GM23248 (cell line): ENCODE data around the gene AGXT2. TPM values are rescaled to one million over a fixed set of nuclear protein-coding genes. Genes with fewer than 3 reads are reported as not detected.

Experiments
- DNase-seq: peaks from one replicate; pipeline ENCODE4 v3.0.0-alpha.2; 2015
- H2AFZ ChIP-seq: fragments of 200-600 bp; sonication (generic); 2 replicates; pipeline ENCODE4 v1.6.1; 2016; ENCODE audit warnings: antibody characterized with exemption
- H3F3A ChIP-seq: fragments of 200-600 bp; sonication (generic); 2 replicates; pipeline ENCODE4 v1.6.1; 2016; ENCODE audit warnings: mild to moderate bottlenecking, antibody characterized with exemption, mixed run types; ENCODE audit not compliant: insufficient read depth
- H3K27ac ChIP-seq: fragments of 200-600 bp; sonication (generic); 2 replicates; pipeline ENCODE4 v1.5.1; 2016; ENCODE audit warnings: mild to moderate bottlenecking
- H3K27me3 ChIP-seq: fragments of 200-600 bp; sonication (generic); replicated peaks from 2 replicates; pipeline ENCODE4 v1.6.1; 2016; ENCODE audit warnings: mild to moderate bottlenecking; ENCODE audit not compliant: insufficient read depth
- H3K36me3 ChIP-seq: fragments of 200-600 bp; sonication (generic); 2 replicates; pipeline ENCODE4 v1.6.1; 2016; ENCODE audit warnings: low read depth, mild to moderate bottlenecking
- H3K4me1 ChIP-seq: fragments of 200-600 bp; sonication (generic); 2 replicates; pipeline ENCODE4 v1.6.1; 2016; ENCODE audit warnings: mild to moderate bottlenecking; ENCODE audit not compliant: insufficient read depth
- H3K4me2 ChIP-seq: fragments of 200-600 bp; sonication (generic); one replicate; pipeline ENCODE4 v1.6.1; 2016; ENCODE audit warnings: mild to moderate bottlenecking; ENCODE audit not compliant: unreplicated experiment
- H3K4me3 ChIP-seq: fragments of 200-600 bp; sonication (generic); 2 replicates; pipeline ENCODE4 v1.5.1; 2016; ENCODE audit warnings: mild to moderate bottlenecking
- H3K79me2 ChIP-seq: fragments of 200-600 bp; sonication (generic); 2 replicates; pipeline ENCODE4 v1.6.1; 2016; ENCODE audit warnings: mild to moderate bottlenecking; ENCODE audit not compliant: insufficient read depth
- H3K9ac ChIP-seq: fragments of 200-600 bp; sonication (generic); 2 replicates; pipeline ENCODE4 v1.6.1; 2016; ENCODE audit warnings: mild to moderate bottlenecking
- H3K9me2 ChIP-seq: fragments of 200-600 bp; sonication (generic); 2 replicates; pipeline ENCODE4 v1.6.1; 2016; ENCODE audit warnings: mixed run types, mild to moderate bottlenecking, moderate library complexity; ENCODE audit not compliant: insufficient read depth
- H3K9me3 ChIP-seq: fragments of 200-600 bp; sonication (generic); one replicate; pipeline ENCODE4 v1.6.1; 2017; ENCODE audit warnings: low read depth
- H4K20me1 ChIP-seq: fragments of 200-600 bp; sonication (generic); 2 replicates; pipeline ENCODE4 v1.6.0; 2016; ENCODE audit not compliant: insufficient read depth
- EZH2 ChIP-seq: fragments of 200-600 bp; sonication (generic); IDR thresholded peaks from 2 replicates; pipeline ENCODE4 v1.6.1; 2018; ENCODE audit warnings: antibody characterized with exemption, mild to moderate bottlenecking; ENCODE audit not compliant: insufficient read depth, poor library complexity, severe bottlenecking
- EZH2phosphoT487 ChIP-seq: fragments of 200-600 bp; sonication (generic); IDR thresholded peaks from 2 replicates; pipeline ENCODE4 v1.6.1; 2018; ENCODE audit warnings: antibody characterized with exemption, moderate library complexity, mild to moderate bottlenecking, low read depth; ENCODE audit not compliant: insufficient read depth
- WGBS, 2 experiments: methylation state at CpG; one replicate each; pipeline ENCODE4 v1.1.6; 2015 to 2017; ENCODE audit warnings: low lambda C conversion rate in 2 of 2, low coverage in 1 of 2; ENCODE audit errors: missing lambda C conversion rate in 2 of 2; 5-methylcytosine and 5-hydroxymethylcytosine counted together
- in situ Hi-C: fragments of 300-500 bp; cut with MboI; formaldehyde crosslinking; loops from 2 replicates; pipeline ENCODE4 v1.15.0; 2020
- polyA plus RNA-seq: library from polyadenylated mRNA; unstranded; fragments of >200 nt; fragmentation: Nextera tagmentation; extraction: Ambion mirVana; gene quantifications from 2 replicates; pipeline ENCODE4 v1.2.1, GENCODE V29; 2016
- total RNA-seq: library from RNA; depleted of rRNA; stranded (reverse); fragments of >200 nt; shearing (Covaris generic); gene quantifications from 2 replicates; pipeline ENCODE4 v1.2.3, GENCODE V29; 2014

The AGXT2 gene
- total and polyA plus RNA-seq, 2 experiments from 2014 or later: not detected

- 2 to 8% methylated on average over 3 of the region's 3 CpGs for WGBS, 2 experiments
- in situ Hi-C loops: loop anchor here (25.0 kb wide), 2 partner anchors 349 to 549 kb away; no protein-coding TSS in a partner anchor
Observed at GRCh38 chr5:35087991-35088390, 40.2 kb upstream of the AGXT2 start.

GRCh38 chr5:35083150-35083549 is 35.4 kb upstream of the AGXT2 start:
- in situ Hi-C loops: loop anchor here (25.0 kb wide), 2 partner anchors 354 to 554 kb away; no protein-coding TSS in a partner anchor
- H3K27ac ChIP-seq: no peak overlapping the region
- WGBS, 2 experiments: 95 to 100% methylated on average over 3 of the region's 3 CpGs
- no peak overlapping the region for H2AFZ ChIP-seq
- no peaks in the 10 kb centered on the region for H3K27me3 ChIP-seq
- H3K4me3 ChIP-seq: no peak overlapping the region
- no peaks in the 10 kb centered on the region for H3K9me2 ChIP-seq
- no peaks in the 10 kb centered on the region for H4K20me1 ChIP-seq
- no peak for DNase-seq
- H3K79me2 ChIP-seq: no peaks in the 10 kb centered on the region
- H3F3A ChIP-seq: peaks cover 2% of the 10 kb centered on the region; the same call in 1 of the 2 replicates
- peaks cover 9% of the 10 kb centered on the region for H3K4me1 ChIP-seq
- H3K9ac ChIP-seq: no peak overlapping the region
- H3K36me3 ChIP-seq: no peaks in the 10 kb centered on the region
- H3K4me2 ChIP-seq: no peak overlapping the region
- H3K9me3 ChIP-seq: no peaks in the 10 kb centered on the region
- TF ChIP-seq EZH2 (no peak), EZH2phosphoT487 (no peak)

More at GRCh38 chr5:35087991-35088390, 40.2 kb upstream of the AGXT2 start:
- DNase-seq: peak; percentile 83
- no peaks in the 10 kb centered on the region for H4K20me1 ChIP-seq
- H3K4me3 ChIP-seq: peak overlapping the region; percentile 32; the same call in 1 of the 2 replicates
- H3K9ac ChIP-seq: peak overlapping the region; percentile 63
- peak overlapping the region; percentile 34 for H2AFZ ChIP-seq
- H3K4me2 ChIP-seq: peak overlapping the region; percentile 67
- peaks cover 6% of the 10 kb centered on the region for H3F3A ChIP-seq
- H3K9me3 ChIP-seq: no peaks in the 10 kb centered on the region
- no peaks in the 10 kb centered on the region for H3K27me3 ChIP-seq
- no peaks in the 10 kb centered on the region for H3K9me2 ChIP-seq
- H3K4me1 ChIP-seq: peaks cover 19% of the 10 kb centered on the region
- H3K27ac ChIP-seq: peak overlapping the region; percentile 72
- no peak for TF ChIP-seq EZH2phosphoT487
- no peak for TF ChIP-seq EZH2
- H3K36me3 ChIP-seq: no peaks in the 10 kb centered on the region
- H3K79me2 ChIP-seq: no peaks in the 10 kb centered on the region

- no peak for DNase-seq
- no peak for TF ChIP-seq EZH2phosphoT487
- no peak for TF ChIP-seq EZH2
- Histone ChIP-seq H3K9ac (no peak overlapping the region), H2AFZ (no peak overlapping the region), H3K4me2 (no peak overlapping the region), H3F3A (no peaks in the 10 kb centered on the region), H4K20me1 (no peaks in the 10 kb centered on the region), H3K9me3 (no peaks in the 10 kb centered on the region), H3K27me3 (no peaks in the 10 kb centered on the region), H3K4me1 (peaks cover 3% of the 10 kb centered on the region), H3K4me3 (no peak overlapping the region), H3K27ac (no peak overlapping the region), H3K9me2 (no peaks in the 10 kb centered on the region), H3K36me3 (no peaks in the 10 kb centered on the region), H3K79me2 (no peaks in the 10 kb centered on the region)
- WGBS, 2 experiments: 93 to 99% methylated on average over 3 of the region's 3 CpGs
- in situ Hi-C loops: loop anchor here (25.0 kb wide), 2 partner anchors 355 to 555 kb away; no protein-coding TSS in a partner anchor
Observed at GRCh38 chr5:35082530-35082929, 34.8 kb upstream of the AGXT2 start.

GRCh38 chr5:35081134-35081533 is 33.4 kb upstream of the AGXT2 start:
- WGBS, 2 experiments: 72 to 77% methylated on average over 6 of the region's 6 CpGs
- in situ Hi-C loops: loop anchor here (25.0 kb wide), 2 partner anchors 356 to 556 kb away; no protein-coding TSS in a partner anchor
- H3K4me1 ChIP-seq: no peaks in the 10 kb centered on the region

More at GRCh38 chr5:35081134-35081533, 33.4 kb upstream of the AGXT2 start:
- no peak overlapping the region for H3K9ac ChIP-seq
- H3K4me3 ChIP-seq: no peak overlapping the region
- H3K27ac ChIP-seq: no peak overlapping the region
- no peaks in the 10 kb centered on the region for H3K27me3 ChIP-seq
- H4K20me1 ChIP-seq: no peaks in the 10 kb centered on the region
- TF ChIP-seq EZH2phosphoT487: no peak
- TF ChIP-seq EZH2: no peak
- H3K79me2 ChIP-seq: no peaks in the 10 kb centered on the region
- DNase-seq: no peak
- no peak overlapping the region for H2AFZ ChIP-seq
- no peak overlapping the region for H3K4me2 ChIP-seq
- no peaks in the 10 kb centered on the region for H3K36me3 ChIP-seq
- no peaks in the 10 kb centered on the region for H3F3A ChIP-seq
- H3K9me2 ChIP-seq: no peaks in the 10 kb centered on the region
- H3K9me3 ChIP-seq: no peaks in the 10 kb centered on the region
